NB4 (cell line): ENCODE data around the gene AOC1.

Experiments
- DNase-seq: peaks from one replicate; pipeline ENCODE4 v3.0.0; 2010; ENCODE audit warnings: low read depth
- H3K4me3 ChIP-seq: one replicate; pipeline ENCODE4 v1.5.1; 2011; ENCODE audit warnings: mild to moderate bottlenecking, low read depth, low read length, moderate library complexity
- CTCF ChIP-seq: IDR thresholded peaks from one replicate; pipeline ENCODE4 v1.5.1; 2012; ENCODE audit warnings: low read depth, low read length
- MAX ChIP-seq: IDR thresholded peaks from 2 replicates; pipeline ENCODE4 v1.6.1; 2011; ENCODE audit warnings: low read depth, low read length
- MYC ChIP-seq: IDR thresholded peaks from 2 replicates; pipeline ENCODE4 v1.6.1; 2011; ENCODE audit warnings: low read depth, low read length
- POLR2A ChIP-seq: IDR thresholded peaks from 2 replicates; pipeline ENCODE4 v1.6.1; 2011; ENCODE audit warnings: mild to moderate bottlenecking; ENCODE audit not compliant: insufficient read length; ENCODE audit errors: extremely low read depth

The AOC1 gene

DNA sequence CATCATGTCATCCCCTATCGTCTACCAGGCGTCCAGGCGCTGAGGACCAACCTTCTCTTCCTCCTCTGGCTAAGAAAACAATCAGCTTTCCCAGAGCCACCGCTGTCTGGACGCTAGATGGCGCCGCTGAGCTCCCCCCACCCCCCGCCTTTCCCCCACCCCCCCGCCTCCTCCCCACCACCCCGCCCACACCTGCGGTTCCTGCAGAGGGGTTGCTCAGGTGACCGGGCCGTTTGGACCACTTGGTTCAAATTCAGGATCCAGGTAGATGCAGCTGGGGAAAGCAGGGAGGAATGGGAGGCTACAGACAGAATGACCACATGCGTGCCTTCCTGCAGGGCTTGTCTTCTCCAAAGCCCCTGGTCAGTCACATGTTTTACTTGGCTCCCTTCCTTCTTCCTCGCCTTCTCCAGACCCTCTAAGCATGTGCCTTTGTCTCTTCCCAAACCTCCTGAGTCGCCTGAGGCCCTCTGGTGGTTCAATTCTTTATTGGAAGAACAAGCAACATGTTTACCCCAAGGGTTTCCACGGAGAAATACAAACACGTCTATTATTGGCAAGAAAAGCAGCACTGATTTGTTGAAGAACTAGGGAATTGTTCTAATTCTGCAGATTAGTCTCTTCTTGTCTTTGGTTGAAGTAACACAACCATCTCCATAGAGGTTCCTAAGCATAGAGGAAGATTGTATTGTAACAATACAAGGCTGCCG lies 24.7 kb downstream of the AOC1 start:
- H3K4me3 ChIP-seq = no peak overlapping the region
- TF ChIP-seq CTCF (peak; percentile 68), MAX (peak; percentile 83), POLR2A (no peak), MYC (peak; percentile 69)
- peak; percentile 86 for DNase-seq

DNA sequence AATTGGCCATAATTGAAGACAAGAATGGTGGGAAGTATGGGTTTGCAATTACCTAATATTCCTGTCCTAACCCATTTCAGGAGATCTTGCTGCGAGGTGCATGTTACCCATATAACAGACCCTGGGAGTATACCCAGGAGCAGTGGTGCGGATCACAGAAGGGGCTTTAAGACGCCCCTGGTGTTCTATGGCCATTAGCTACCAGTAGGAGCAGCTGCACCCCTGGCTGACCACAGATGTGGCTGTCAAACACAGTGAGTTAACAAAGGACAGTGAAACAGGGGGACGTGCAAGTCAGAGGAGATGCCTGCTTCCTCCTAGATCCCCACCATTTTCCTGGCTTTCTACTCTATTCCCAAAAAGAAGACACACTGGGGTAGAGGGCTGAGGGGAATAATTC lies 25.2 kb downstream of the AOC1 start:
- no peak overlapping the region for H3K4me3 ChIP-seq
- DNase-seq = no peak
- TF ChIP-seq POLR2A = no peak
- no peak for TF ChIP-seq CTCF
- no peak for TF ChIP-seq MAX
- TF ChIP-seq MYC = no peak

DNA sequence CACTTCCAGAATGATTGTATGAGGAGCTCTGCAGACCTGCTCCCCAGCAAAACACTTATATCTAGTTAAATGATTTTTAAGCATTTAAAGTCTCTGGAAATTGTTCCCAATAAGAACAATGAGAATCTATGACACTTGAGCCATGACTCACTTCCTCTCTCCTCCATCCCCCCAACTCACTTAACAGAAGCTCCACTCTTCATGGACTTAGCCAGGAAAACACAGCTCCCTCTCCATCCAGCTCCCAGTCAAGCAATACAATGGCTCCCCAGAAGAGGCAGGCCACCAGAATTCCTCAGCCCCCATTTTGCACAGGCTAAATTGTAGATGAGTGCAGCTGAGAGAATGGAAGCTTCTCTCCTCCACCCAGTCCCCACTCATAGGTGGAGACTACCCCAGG lies 27.0 kb downstream of the AOC1 start:
- DNase-seq = peak; percentile 38
- no peak overlapping the region for H3K4me3 ChIP-seq
- TF ChIP-seq MYC (no peak), POLR2A (no peak), CTCF (no peak), MAX (no peak)

DNA sequence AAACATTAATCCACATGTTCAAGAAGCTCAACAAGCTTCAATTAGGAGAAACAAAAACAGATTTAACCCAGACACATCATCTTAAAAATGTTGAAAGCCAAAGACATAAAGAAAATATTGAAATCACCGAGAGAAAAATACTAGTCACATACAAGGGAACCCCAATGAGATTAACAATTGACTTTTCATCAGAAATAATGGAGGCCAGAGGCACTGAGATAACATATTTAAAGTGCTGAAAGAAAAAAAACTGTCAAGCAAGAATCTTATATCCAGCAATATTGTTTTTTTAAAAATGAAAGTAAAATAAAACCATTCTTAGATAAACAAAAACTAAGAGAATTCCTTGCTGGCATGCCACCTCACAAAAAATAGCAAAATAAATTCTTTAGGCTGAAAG lies 28.9 kb downstream of the AOC1 start:
- H3K4me3 ChIP-seq = no peak overlapping the region
- TF ChIP-seq MYC (no peak), MAX (no peak), POLR2A (no peak), CTCF (no peak)
- no peak for DNase-seq

DNA sequence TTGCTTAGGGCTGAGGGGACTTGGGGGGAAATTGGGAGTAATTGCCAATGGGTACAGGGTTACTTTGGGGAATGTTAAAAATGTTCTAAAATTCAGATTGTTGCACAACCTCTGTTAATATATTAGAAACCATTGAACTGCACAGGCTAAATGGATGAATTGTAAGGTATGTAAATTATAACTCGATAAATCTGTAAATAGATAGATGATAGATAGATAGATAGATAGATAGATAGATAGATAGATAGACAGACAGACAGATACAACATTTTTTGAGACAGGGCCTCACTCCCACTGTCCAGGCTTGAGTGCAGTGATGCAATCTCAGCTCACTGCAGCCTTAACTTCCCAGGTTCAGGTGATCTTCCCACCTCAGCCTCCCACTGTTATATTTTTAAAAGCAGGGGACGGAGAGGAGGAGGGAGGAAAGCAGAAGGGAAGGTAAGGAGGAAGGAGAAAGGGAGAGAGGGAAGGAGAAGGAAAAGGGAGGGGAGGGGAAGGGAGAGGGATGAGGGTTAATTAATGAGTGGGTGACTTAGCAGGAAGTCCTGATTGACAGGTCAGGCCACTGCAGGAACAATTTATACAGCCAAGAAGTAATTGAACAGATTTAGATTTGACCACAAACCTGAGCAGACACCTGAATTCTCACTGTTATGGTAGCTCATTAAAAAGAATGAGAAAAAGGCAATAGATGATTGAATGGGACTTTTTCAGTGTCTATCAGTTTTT lies 38.7 kb downstream of the AOC1 start:
- TF ChIP-seq MAX (no peak), MYC (no peak), CTCF (no peak), POLR2A (no peak)
- H3K4me3 ChIP-seq = no peak overlapping the region
- DNase-seq = no peak
